Measurements from ENCODE around the gene WAC.

DNA sequence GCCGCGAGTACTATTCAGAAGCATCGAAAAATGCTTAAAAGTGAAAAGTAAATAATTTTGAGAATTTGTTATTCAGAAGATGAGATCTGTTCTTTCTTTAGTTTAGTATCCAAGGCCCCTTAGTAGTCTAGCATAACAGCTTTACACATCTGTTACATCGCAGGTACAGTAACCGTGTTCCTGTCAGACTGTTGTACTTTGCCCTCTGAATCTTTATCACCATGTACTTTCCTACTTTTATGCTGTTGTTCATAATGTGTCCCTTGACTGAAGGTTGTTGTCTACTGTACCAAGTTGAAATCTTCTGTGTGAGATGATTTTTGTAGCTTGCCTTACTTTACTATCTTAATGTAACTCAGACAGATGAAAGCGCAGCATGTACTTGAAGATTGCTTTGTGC lies 38.3 kb downstream of the WAC start:
- TF ChIP-seq, protein P1, sequence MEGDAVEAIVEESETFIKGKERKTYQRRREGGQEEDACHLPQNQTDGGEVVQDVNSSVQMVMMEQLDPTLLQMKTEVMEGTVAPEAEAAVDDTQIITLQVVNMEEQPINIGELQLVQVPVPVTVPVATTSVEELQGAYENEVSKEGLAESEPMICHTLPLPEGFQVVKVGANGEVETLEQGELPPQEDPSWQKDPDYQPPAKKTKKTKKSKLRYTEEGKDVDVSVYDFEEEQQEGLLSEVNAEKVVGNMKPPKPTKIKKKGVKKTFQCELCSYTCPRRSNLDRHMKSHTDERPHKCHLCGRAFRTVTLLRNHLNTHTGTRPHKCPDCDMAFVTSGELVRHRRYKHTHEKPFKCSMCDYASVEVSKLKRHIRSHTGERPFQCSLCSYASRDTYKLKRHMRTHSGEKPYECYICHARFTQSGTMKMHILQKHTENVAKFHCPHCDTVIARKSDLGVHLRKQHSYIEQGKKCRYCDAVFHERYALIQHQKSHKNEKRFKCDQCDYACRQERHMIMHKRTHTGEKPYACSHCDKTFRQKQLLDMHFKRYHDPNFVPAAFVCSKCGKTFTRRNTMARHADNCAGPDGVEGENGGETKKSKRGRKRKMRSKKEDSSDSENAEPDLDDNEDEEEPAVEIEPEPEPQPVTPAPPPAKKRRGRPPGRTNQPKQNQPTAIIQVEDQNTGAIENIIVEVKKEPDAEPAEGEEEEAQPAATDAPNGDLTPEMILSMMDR (IDR thresholded peaks at IDR 0.05), result no peak
- TF ChIP-seq POLR2A (IDR thresholded peaks at IDR 0.05) (no peak), EP300 (IDR thresholded peaks at IDR 0.05) (no peak), POLR2AphosphoS5 (IDR thresholded peaks at IDR 0.05) (no peak)
